H9 (cell line): ENCODE data around the gene BRDT. TPM values are rescaled to one million over a fixed set of nuclear protein-coding genes. Genes with fewer than 3 reads are reported as not detected.

Source experiments
- DNase-seq: peaks from one replicate; pipeline ENCODE4 v3.0.0-alpha.2; 2017
- H2AFZ ChIP-seq: one replicate; pipeline ENCODE4 v1.6.1; 2013; ENCODE audit warnings: mild to moderate bottlenecking, low read length, control low read depth, moderate library complexity
- H2AK5ac ChIP-seq: 2 replicates; pipeline ENCODE4 v1.6.1; 2013; ENCODE audit warnings: low read length, control low read depth, mixed read lengths; ENCODE audit not compliant: insufficient read length
- H2BK120ac ChIP-seq: one replicate; pipeline ENCODE4 v1.6.1; 2013; ENCODE audit warnings: low read depth, mild to moderate bottlenecking, low read length, control low read depth, inconsistent platforms; ENCODE audit not compliant: poor library complexity, severe bottlenecking
- H2BK12ac ChIP-seq: 2 replicates; pipeline ENCODE4 v1.6.1; 2013; ENCODE audit warnings: low read length, control low read depth, mixed read lengths, low read depth; ENCODE audit not compliant: insufficient read length
- H2BK15ac ChIP-seq: 2 replicates; pipeline ENCODE4 v1.6.1; 2013; ENCODE audit warnings: low read depth, low read length, control low read depth
- H2BK20ac ChIP-seq: one replicate; pipeline ENCODE4 v1.6.1; 2013; ENCODE audit warnings: low read depth, mild to moderate bottlenecking, low read length, control low read depth, inconsistent platforms; ENCODE audit not compliant: poor library complexity, severe bottlenecking
- H2BK5ac ChIP-seq: 2 replicates; pipeline ENCODE4 v1.6.1; 2013; ENCODE audit warnings: low read length, control low read depth, mixed read lengths; ENCODE audit not compliant: insufficient read length
- H3K14ac ChIP-seq: 2 replicates; pipeline ENCODE4 v1.6.1; 2013; ENCODE audit warnings: low read length, control low read depth; ENCODE audit not compliant: insufficient read depth
- H3K18ac ChIP-seq: 2 replicates; pipeline ENCODE4 v1.6.1; 2013; ENCODE audit warnings: low read depth, mild to moderate bottlenecking, mixed read lengths, low read length, control low read depth; ENCODE audit not compliant: insufficient read length
- H3K23ac ChIP-seq: 2 replicates; pipeline ENCODE4 v1.6.1; 2013; ENCODE audit warnings: low read length, control low read depth, mixed read lengths, low read depth; ENCODE audit not compliant: insufficient read length
- H3K23me2 ChIP-seq: 2 replicates; pipeline ENCODE4 v1.6.1; 2013; ENCODE audit warnings: low read depth, mild to moderate bottlenecking, mixed read lengths, low read length, control low read depth; ENCODE audit not compliant: insufficient read length, poor library complexity, severe bottlenecking
- H3K27ac ChIP-seq: 2 replicates; pipeline ENCODE4 v1.5.1; 2013; ENCODE audit warnings: low read length, control low read depth, mixed read lengths, low read depth; ENCODE audit not compliant: insufficient read length
- H3K27me3 ChIP-seq: 2 replicates; pipeline ENCODE4 v1.6.1; 2013; ENCODE audit warnings: low read length, control low read depth, inconsistent platforms; ENCODE audit not compliant: insufficient read depth
- H3K4ac ChIP-seq: 2 replicates; pipeline ENCODE4 v1.6.1; 2013; ENCODE audit warnings: low read depth, mild to moderate bottlenecking, control low read depth, inconsistent platforms, low read length, moderate library complexity
- H3K4me1 ChIP-seq: 2 replicates; pipeline ENCODE4 v1.6.1; 2013; ENCODE audit warnings: low read length, control low read depth, inconsistent platforms; ENCODE audit not compliant: insufficient read depth
- H3K4me2 ChIP-seq: 2 replicates; pipeline ENCODE4 v1.6.1; 2013; ENCODE audit warnings: low read length, control low read depth, mixed read lengths; ENCODE audit not compliant: insufficient read length, insufficient read depth
- H3K56ac ChIP-seq: 2 replicates; pipeline ENCODE4 v1.6.1; 2013; ENCODE audit warnings: low read depth, mild to moderate bottlenecking, mixed read lengths, low read length, control low read depth; ENCODE audit not compliant: insufficient read length
- H3K79me1 ChIP-seq: 2 replicates; pipeline ENCODE4 v1.6.1; 2013; ENCODE audit warnings: low read depth, mild to moderate bottlenecking, moderate library complexity, low read length, control low read depth, inconsistent platforms; ENCODE audit not compliant: insufficient read depth, poor library complexity, severe bottlenecking
- H3K79me2 ChIP-seq: 2 replicates; pipeline ENCODE4 v1.6.1; 2013; ENCODE audit warnings: low read length, control low read depth, inconsistent platforms; ENCODE audit not compliant: insufficient read depth
- H3K9ac ChIP-seq: 2 replicates; pipeline ENCODE4 v1.6.1; 2013; ENCODE audit warnings: low read length, control low read depth, mixed read lengths; ENCODE audit not compliant: insufficient read length; ENCODE audit errors: extremely low read depth
- H3K9me3 ChIP-seq: one replicate; pipeline ENCODE4 v1.6.1; 2013; ENCODE audit warnings: low read depth, low read length, inconsistent platforms; ENCODE audit not compliant: control insufficient read depth
- H3T11ph ChIP-seq: one replicate; pipeline ENCODE4 v1.6.1; 2013; ENCODE audit warnings: mild to moderate bottlenecking, low read length, control low read depth, inconsistent platforms
- H4K20me1 ChIP-seq: one replicate; pipeline ENCODE4 v1.6.1; 2013; ENCODE audit not compliant: control insufficient read depth, insufficient read length, insufficient read depth
- H4K5ac ChIP-seq: 2 replicates; pipeline ENCODE4 v1.6.1; 2013; ENCODE audit warnings: low read depth, mild to moderate bottlenecking, mixed read lengths, low read length, control low read depth; ENCODE audit not compliant: insufficient read length
- H4K8ac ChIP-seq: replicated peaks from 2 replicates; pipeline ENCODE4 v1.6.1; 2013; ENCODE audit warnings: low read length, control low read depth, mixed read lengths, low read depth; ENCODE audit not compliant: insufficient read length
- H4K91ac ChIP-seq: 2 replicates; pipeline ENCODE4 v1.6.1; 2013; ENCODE audit warnings: low read depth, mild to moderate bottlenecking, moderate library complexity, mixed read lengths, low read length, control low read depth; ENCODE audit not compliant: insufficient read length
- H3K27ac Mint-ChIP-seq, 3 experiments: 2 replicates in 2 of 3; 3 replicates in 1 of 3; pipeline ENCODE4 v1.8.0; 2020 to 2021; ENCODE audit warnings: mixed read lengths in 3 of 3, mild to moderate bottlenecking in 1 of 3, moderate library complexity in 1 of 3
- H3K27me3 Mint-ChIP-seq: 2 replicates; pipeline ENCODE4 v1.8.0; 2021; ENCODE audit warnings: low read depth, mild to moderate bottlenecking, moderate library complexity, mixed read lengths
- H3K36me3 Mint-ChIP-seq, 3 experiments: 2 replicates in 2 of 3; 3 replicates in 1 of 3; pipeline ENCODE4 v1.8.0; 2020 to 2021; ENCODE audit warnings: low read depth in 3 of 3, mixed read lengths in 3 of 3; ENCODE audit not compliant: insufficient read depth in 1 of 3
- H3K4me1 Mint-ChIP-seq, 2 experiments: 2 replicates each; pipeline ENCODE4 v1.8.0; 2020; ENCODE audit warnings: mixed read lengths in 2 of 2
- H3K4me3 Mint-ChIP-seq, 2 experiments: 2 replicates in 1 of 2; 3 replicates in 1 of 2; pipeline ENCODE4 v1.8.0; 2020 to 2021; ENCODE audit warnings: mild to moderate bottlenecking in 2 of 2, mixed read lengths in 2 of 2, moderate library complexity in 1 of 2
- H3K9me3 Mint-ChIP-seq, 2 experiments: 2 replicates in 1 of 2; 3 replicates in 1 of 2; pipeline ENCODE4 v1.8.0; 2020; ENCODE audit warnings: mild to moderate bottlenecking in 2 of 2, mixed read lengths in 2 of 2, moderate library complexity in 1 of 2
- total RNA-seq: library from RNA; stranded (reverse); gene quantifications from 2 replicates; pipeline ENCODE4 v1.2.1, GENCODE V29; 2021
- TF ChIP-seq, protein P1 (sequence below): fragments of 200-600 bp; sonication (generic); conservative IDR thresholded peaks from 3 replicates; pipeline ENCODE4 v1.8.0; 2021; ENCODE audit warnings: antibody characterized with exemption, mild to moderate bottlenecking

The BRDT gene
- total RNA-seq, 1 experiment from 2014 or later = 0.15 TPM

DNA sequence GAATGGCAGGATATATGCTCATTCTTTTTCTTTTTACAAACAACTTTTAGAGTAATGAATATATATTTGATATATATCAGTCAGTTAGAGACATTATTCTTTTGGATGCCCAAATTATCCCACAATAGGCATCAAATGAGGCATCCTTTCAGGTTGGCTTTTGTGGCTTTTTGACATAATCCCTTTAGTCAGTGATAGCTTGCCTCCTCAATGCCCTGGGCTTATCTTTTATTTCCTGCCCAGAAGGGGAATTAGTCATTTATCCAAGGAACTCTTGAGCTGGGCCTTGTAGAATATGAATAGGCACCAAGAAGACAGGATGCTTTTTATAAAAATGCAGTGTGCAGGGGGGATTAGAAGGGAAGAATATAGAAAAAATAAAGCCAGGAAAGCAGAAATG, 102.7 kb downstream of the BRDT start:
- no peak overlapping the region for H3K9ac ChIP-seq
- H3K56ac ChIP-seq = no peak overlapping the region
- no peaks in the 10 kb centered on the region for H3K9me3 Mint-ChIP-seq
- H3K23me2 ChIP-seq = no peaks in the 10 kb centered on the region
- no peak overlapping the region for H3K4ac ChIP-seq
- H3K27me3 Mint-ChIP-seq = no peaks in the 10 kb centered on the region
- H3K36me3 Mint-ChIP-seq = no peaks in the 10 kb centered on the region
- H3K27ac ChIP-seq = no peak overlapping the region
- no peak overlapping the region for H3T11ph ChIP-seq
- H3K23ac ChIP-seq = no peak overlapping the region
- TF ChIP-seq, protein P1, sequence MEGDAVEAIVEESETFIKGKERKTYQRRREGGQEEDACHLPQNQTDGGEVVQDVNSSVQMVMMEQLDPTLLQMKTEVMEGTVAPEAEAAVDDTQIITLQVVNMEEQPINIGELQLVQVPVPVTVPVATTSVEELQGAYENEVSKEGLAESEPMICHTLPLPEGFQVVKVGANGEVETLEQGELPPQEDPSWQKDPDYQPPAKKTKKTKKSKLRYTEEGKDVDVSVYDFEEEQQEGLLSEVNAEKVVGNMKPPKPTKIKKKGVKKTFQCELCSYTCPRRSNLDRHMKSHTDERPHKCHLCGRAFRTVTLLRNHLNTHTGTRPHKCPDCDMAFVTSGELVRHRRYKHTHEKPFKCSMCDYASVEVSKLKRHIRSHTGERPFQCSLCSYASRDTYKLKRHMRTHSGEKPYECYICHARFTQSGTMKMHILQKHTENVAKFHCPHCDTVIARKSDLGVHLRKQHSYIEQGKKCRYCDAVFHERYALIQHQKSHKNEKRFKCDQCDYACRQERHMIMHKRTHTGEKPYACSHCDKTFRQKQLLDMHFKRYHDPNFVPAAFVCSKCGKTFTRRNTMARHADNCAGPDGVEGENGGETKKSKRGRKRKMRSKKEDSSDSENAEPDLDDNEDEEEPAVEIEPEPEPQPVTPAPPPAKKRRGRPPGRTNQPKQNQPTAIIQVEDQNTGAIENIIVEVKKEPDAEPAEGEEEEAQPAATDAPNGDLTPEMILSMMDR = no peak
- H3K27me3 ChIP-seq = no peaks in the 10 kb centered on the region
- no peaks in the 10 kb centered on the region for H3K79me1 ChIP-seq
- H3K79me2 ChIP-seq = no peaks in the 10 kb centered on the region
- H4K91ac ChIP-seq = no peak overlapping the region
- no peak overlapping the region for H2BK20ac ChIP-seq
- no peak overlapping the region for H2BK15ac ChIP-seq
- H4K5ac ChIP-seq = no peak overlapping the region
- H3K4me1 ChIP-seq = no peaks in the 10 kb centered on the region
- no peak overlapping the region for H3K18ac ChIP-seq
- no peak overlapping the region for H4K8ac ChIP-seq
- no peak overlapping the region for H3K14ac ChIP-seq
- no peak overlapping the region for H2AFZ ChIP-seq
- no peak overlapping the region for H2BK12ac ChIP-seq
- no peaks in the 10 kb centered on the region for H3K4me1 Mint-ChIP-seq
- no peak for DNase-seq
- H2AK5ac ChIP-seq = no peak overlapping the region
- H2BK5ac ChIP-seq = no peak overlapping the region
- no peaks in the 10 kb centered on the region for H4K20me1 ChIP-seq
- no peak overlapping the region for H3K27ac Mint-ChIP-seq
- H3K4me3 Mint-ChIP-seq = no peak overlapping the region
- no peak overlapping the region for H2BK120ac ChIP-seq
- H3K4me2 ChIP-seq = no peak overlapping the region
- H3K9me3 ChIP-seq = no peaks in the 10 kb centered on the region

Other genes starting within 250 kb of the BRDT start
- 2.4 and 3.6 TPM in 2 replicates for gene TGFBR3, start 63.2 kb upstream of the BRDT start, total RNA-seq
- 0.70 and 0.72 TPM in 2 replicates for gene EPHX4, start 80.6 kb downstream of the BRDT start, total RNA-seq
- gene SETSIP, start 126.0 kb downstream of the BRDT start, total RNA-seq = 0.35 TPM in 2 replicates
- 1.4 and 1.7 TPM in 2 replicates for gene BTBD8, start 130.9 kb downstream of the BRDT start, total RNA-seq